Neuronal stem cell (in vitro differentiated cells): ENCODE results near the gene FAM217B.

Source experiments
- DNase-seq: peaks from one replicate; pipeline ENCODE4 v3.0.0-alpha.2; 2013; ENCODE audit warnings: low spot score
- H2AFZ ChIP-seq: one replicate; pipeline ENCODE4 v1.6.1; 2013; ENCODE audit warnings: mild to moderate bottlenecking, low read length, inconsistent platforms
- H2AK5ac ChIP-seq: 2 replicates; pipeline ENCODE4 v1.6.1; 2013; ENCODE audit warnings: low read depth, mild to moderate bottlenecking, inconsistent platforms, low read length, moderate library complexity, mixed read lengths
- H2BK120ac ChIP-seq: 2 replicates; pipeline ENCODE4 v1.6.1; 2013; ENCODE audit warnings: low read depth, mild to moderate bottlenecking, inconsistent platforms, low read length, moderate library complexity, mixed read lengths
- H2BK12ac ChIP-seq: one replicate; pipeline ENCODE4 v1.6.1; 2013; ENCODE audit warnings: low read length, inconsistent platforms
- H2BK15ac ChIP-seq: 2 replicates; pipeline ENCODE4 v1.6.1; 2013; ENCODE audit warnings: mild to moderate bottlenecking, low read length, inconsistent platforms, mixed read lengths
- H2BK5ac ChIP-seq: one replicate; pipeline ENCODE4 v1.6.1; 2013; ENCODE audit warnings: inconsistent platforms, mild to moderate bottlenecking, low read length, moderate library complexity
- H3K14ac ChIP-seq: one replicate; pipeline ENCODE4 v1.6.1; 2013; ENCODE audit warnings: low read length, inconsistent platforms
- H3K18ac ChIP-seq: 2 replicates; pipeline ENCODE4 v1.6.1; 2013; ENCODE audit warnings: low read length, inconsistent platforms
- H3K23ac ChIP-seq: 2 replicates; pipeline ENCODE4 v1.6.1; 2013; ENCODE audit warnings: low read depth, mild to moderate bottlenecking, mixed read lengths, low read length, inconsistent platforms; ENCODE audit not compliant: poor library complexity
- H3K27ac ChIP-seq: replicated peaks from 3 replicates; pipeline ENCODE4 v1.5.1; 2013; ENCODE audit warnings: low read length, inconsistent platforms
- H3K27me3 ChIP-seq, 3 experiments: 2 replicates each; pipeline ENCODE4 v1.6.1; 2013; ENCODE audit warnings: low read length in 3 of 3, mild to moderate bottlenecking in 2 of 3, inconsistent platforms in 1 of 3, low read depth in 1 of 3, mixed read lengths in 1 of 3, moderate library complexity in 1 of 3; ENCODE audit not compliant: control insufficient read depth in 3 of 3, insufficient read depth in 3 of 3
- H3K36me3 ChIP-seq, 2 donors: replicated peaks in 1 of 2; 2 replicates each; pipeline ENCODE4 v1.6.1; 2013; ENCODE audit warnings: low read length in 2 of 2; ENCODE audit not compliant: control insufficient read depth in 2 of 2, insufficient read depth in 2 of 2
- H3K4ac ChIP-seq: 2 replicates; pipeline ENCODE4 v1.6.1; 2013; ENCODE audit warnings: inconsistent platforms, mild to moderate bottlenecking, low read length, moderate library complexity
- H3K4me1 ChIP-seq, 2 donors: 1 replicate in 1 of 2; 2 replicates in 1 of 2; pipeline ENCODE4 v1.6.1; 2013; ENCODE audit warnings: low read length in 2 of 2, low read depth in 1 of 2; ENCODE audit not compliant: control insufficient read depth in 2 of 2, insufficient read depth in 1 of 2
- H3K4me2 ChIP-seq: one replicate; pipeline ENCODE4 v1.6.1; 2013; ENCODE audit warnings: mild to moderate bottlenecking, low read length, inconsistent platforms; ENCODE audit not compliant: insufficient read depth, poor library complexity, severe bottlenecking
- H3K4me3 ChIP-seq, 2 donors: 2 replicates each; pipeline ENCODE4 v1.5.1; 2013; ENCODE audit warnings: low read length in 2 of 2, mild to moderate bottlenecking in 2 of 2, inconsistent platforms in 1 of 2, moderate library complexity in 1 of 2
- H3K79me1 ChIP-seq: one replicate; pipeline ENCODE4 v1.6.1; 2013; ENCODE audit warnings: low read depth, mild to moderate bottlenecking, inconsistent platforms, low read length, moderate library complexity
- H3K9ac ChIP-seq: one replicate; pipeline ENCODE4 v1.6.1; 2013; ENCODE audit warnings: mild to moderate bottlenecking, low read depth, low read length, inconsistent platforms; ENCODE audit not compliant: poor library complexity
- H3K9me3 ChIP-seq, 2 donors: replicated peaks in 1 of 2; 2 replicates each; pipeline versions ENCODE3 to v1.6.1; 2013; ENCODE audit warnings: low read length in 2 of 2, mild to moderate bottlenecking in 2 of 2, inconsistent platforms in 1 of 2, low read depth in 1 of 2, mixed read lengths in 1 of 2, moderate library complexity in 1 of 2; ENCODE audit not compliant: control insufficient read depth in 2 of 2, insufficient read depth in 1 of 2
- H4K8ac ChIP-seq: one replicate; pipeline ENCODE4 v1.6.1; 2013; ENCODE audit warnings: low read depth, mild to moderate bottlenecking, inconsistent platforms, low read length, moderate library complexity
- H4K91ac ChIP-seq: one replicate; pipeline ENCODE4 v1.6.1; 2013; ENCODE audit warnings: low read length, low read depth, mild to moderate bottlenecking, inconsistent platforms; ENCODE audit not compliant: poor library complexity
- WGBS, 2 donors: extraction: QIAGEN DNeasy Blood & Tissue Kit; methylation state at CpG; one replicate each; pipeline ENCODE4 v1.1.7; 2013; ENCODE audit warnings: missing lambda C conversion rate in 2 of 2, mixed read lengths in 1 of 2; ENCODE audit not compliant: insufficient read length in 2 of 2, insufficient replicate concordance in 1 of 2; ENCODE audit errors: extremely low coverage in 2 of 2; 5-methylcytosine and 5-hydroxymethylcytosine counted together

The FAM217B gene

GRCh38 chr20:59903621-59904020 is 36.6 kb upstream of the FAM217B start:
- Histone ChIP-seq H2BK12ac (no peak overlapping the region), H3K4ac (no peak overlapping the region), H4K91ac (no peak overlapping the region), H3K23ac (no peak overlapping the region), H3K27me3 (peaks cover 0 to 13% (median 0%) of the 10 kb centered on the region in 3 experiments), H3K4me3 (no peak overlapping the region), H2AK5ac (no peak overlapping the region), H2BK5ac (no peak overlapping the region), H3K36me3 (no peaks in the 10 kb centered on the region), H2AFZ (no peak overlapping the region), H3K4me2 (no peak overlapping the region), H2BK15ac (no peak overlapping the region), H3K9me3 (no peaks in the 10 kb centered on the region), H3K79me1 (no peaks in the 10 kb centered on the region), H3K18ac (no peak overlapping the region), H4K8ac (no peak overlapping the region), H2BK120ac (no peak overlapping the region), H3K27ac (no peak overlapping the region), H3K14ac (no peak overlapping the region), H3K9ac (no peak overlapping the region), H3K4me1 (no peaks in the 10 kb centered on the region)
- DNase-seq = no peak
- no CpG with 5 or more reads among the region's 1 CpG for WGBS, 2 donors

- Histone ChIP-seq H4K91ac (no peak overlapping the region), H2BK5ac (no peak overlapping the region), H3K4me1 (no peaks in the 10 kb centered on the region), H3K4me2 (no peak overlapping the region), H3K4ac (no peak overlapping the region), H3K9ac (no peak overlapping the region), H4K8ac (no peak overlapping the region), H2BK12ac (no peak overlapping the region), H2AK5ac (no peak overlapping the region), H2BK120ac (no peak overlapping the region), H3K23ac (no peak overlapping the region), H3K27ac (no peak overlapping the region), H3K36me3 (no peaks in the 10 kb centered on the region), H3K27me3 (peaks cover 0 to 19% (median 0%) of the 10 kb centered on the region in 3 experiments), H3K14ac (no peak overlapping the region), H3K9me3 (no peaks in the 10 kb centered on the region), H3K79me1 (no peaks in the 10 kb centered on the region), H2AFZ (no peak overlapping the region), H3K4me3 (no peak overlapping the region), H3K18ac (no peak overlapping the region), H2BK15ac (no peak overlapping the region)
- WGBS, 2 donors = 100% methylated on average over 2 of the region's 5 CpGs; no CpG with 5 or more reads in 1 of the 2 donors
- DNase-seq = no peak
These were observed 31.3 kb upstream of the FAM217B start for GRCh38 chr20:59908855-59909254.

DNA sequence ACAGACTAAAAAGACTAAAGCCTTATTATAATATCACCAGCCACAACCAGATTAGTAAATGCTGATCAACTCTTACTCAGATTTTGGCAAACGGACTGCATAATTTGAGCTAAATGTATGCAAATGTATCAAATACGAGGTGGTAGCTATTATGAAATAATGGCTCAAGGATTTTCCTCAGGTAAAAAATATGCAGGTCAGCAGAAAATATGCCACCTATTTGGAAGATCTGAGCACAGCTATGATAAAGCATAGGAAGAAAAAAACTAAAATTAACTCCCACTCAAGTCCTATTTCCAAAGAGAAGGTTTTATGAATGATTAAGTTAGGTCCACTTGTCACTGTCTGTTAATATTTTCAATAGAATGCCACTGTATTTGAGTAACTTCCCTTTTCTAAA is 29.1 kb upstream of the FAM217B start:
- Histone ChIP-seq H3K18ac (no peak overlapping the region), H2BK120ac (no peak overlapping the region), H3K27me3 (peaks cover 0 to 15% (median 0%) of the 10 kb centered on the region in 3 experiments), H3K23ac (no peak overlapping the region), H4K91ac (no peak overlapping the region), H3K36me3 (no peaks in the 10 kb centered on the region), H3K27ac (no peak overlapping the region), H2BK12ac (no peak overlapping the region), H2BK15ac (no peak overlapping the region), H3K4me1 (no peaks in the 10 kb centered on the region), H2AK5ac (no peak overlapping the region), H3K14ac (no peak overlapping the region), H3K9ac (no peak overlapping the region), H3K4ac (no peak overlapping the region), H3K4me2 (no peak overlapping the region), H3K79me1 (no peaks in the 10 kb centered on the region), H3K9me3 (no peaks in the 10 kb centered on the region), H2AFZ (no peak overlapping the region), H4K8ac (no peak overlapping the region), H3K4me3 (no peak overlapping the region), H2BK5ac (no peak overlapping the region)
- no peak for DNase-seq
- WGBS, 2 donors = no CpG with 5 or more reads among the region's 2 CpGs

DNA sequence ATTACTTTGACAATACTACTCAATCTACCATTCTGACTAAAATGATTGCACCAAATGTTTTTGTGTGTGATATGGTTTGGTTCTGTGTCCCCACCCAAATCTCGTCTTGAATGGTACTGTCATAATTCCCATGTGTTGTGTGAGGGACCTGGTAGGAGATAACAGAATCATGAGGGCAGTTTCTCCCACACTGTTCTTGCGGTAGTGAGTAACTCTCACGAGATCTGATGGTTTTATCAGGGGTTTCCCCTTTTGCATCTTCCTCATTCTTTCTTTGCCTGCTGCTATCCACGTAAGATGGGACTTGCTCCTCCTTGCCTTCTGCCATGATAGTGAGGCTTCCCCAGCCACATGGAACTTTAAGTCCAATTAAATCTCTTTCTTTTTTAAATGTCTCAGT is 27.6 kb upstream of the FAM217B start:
- no peak overlapping the region for H4K8ac ChIP-seq
- no peaks in the 10 kb centered on the region for H3K36me3 ChIP-seq
- H3K9me3 ChIP-seq = no peaks in the 10 kb centered on the region
- no peak overlapping the region for H3K4me3 ChIP-seq
- no peaks in the 10 kb centered on the region for H3K79me1 ChIP-seq
- H3K23ac ChIP-seq = no peak overlapping the region
- no peak overlapping the region for H2BK15ac ChIP-seq
- no peak overlapping the region for H2BK5ac ChIP-seq
- no peak overlapping the region for H2AK5ac ChIP-seq
- H3K27me3 ChIP-seq = peaks cover 0 to 15% (median 0%) of the 10 kb centered on the region in 3 experiments
- H3K4me1 ChIP-seq = no peaks in the 10 kb centered on the region
- H2AFZ ChIP-seq = no peak overlapping the region
- H3K14ac ChIP-seq = no peak overlapping the region
- no peak overlapping the region for H3K4ac ChIP-seq
- H3K9ac ChIP-seq = no peak overlapping the region
- H4K91ac ChIP-seq = no peak overlapping the region
- WGBS, 2 donors = no CpG with 5 or more reads among the region's 4 CpGs
- H3K27ac ChIP-seq = no peak overlapping the region
- H3K18ac ChIP-seq = no peak overlapping the region
- no peak for DNase-seq
- no peak overlapping the region for H2BK12ac ChIP-seq
- H3K4me2 ChIP-seq = no peak overlapping the region
- H2BK120ac ChIP-seq = no peak overlapping the region
